ENCODE data around the gene OTOG. TPM values are rescaled to one million over a fixed set of nuclear protein-coding genes. Genes with fewer than 3 reads are reported as not detected.

OTOG gene, protein sequence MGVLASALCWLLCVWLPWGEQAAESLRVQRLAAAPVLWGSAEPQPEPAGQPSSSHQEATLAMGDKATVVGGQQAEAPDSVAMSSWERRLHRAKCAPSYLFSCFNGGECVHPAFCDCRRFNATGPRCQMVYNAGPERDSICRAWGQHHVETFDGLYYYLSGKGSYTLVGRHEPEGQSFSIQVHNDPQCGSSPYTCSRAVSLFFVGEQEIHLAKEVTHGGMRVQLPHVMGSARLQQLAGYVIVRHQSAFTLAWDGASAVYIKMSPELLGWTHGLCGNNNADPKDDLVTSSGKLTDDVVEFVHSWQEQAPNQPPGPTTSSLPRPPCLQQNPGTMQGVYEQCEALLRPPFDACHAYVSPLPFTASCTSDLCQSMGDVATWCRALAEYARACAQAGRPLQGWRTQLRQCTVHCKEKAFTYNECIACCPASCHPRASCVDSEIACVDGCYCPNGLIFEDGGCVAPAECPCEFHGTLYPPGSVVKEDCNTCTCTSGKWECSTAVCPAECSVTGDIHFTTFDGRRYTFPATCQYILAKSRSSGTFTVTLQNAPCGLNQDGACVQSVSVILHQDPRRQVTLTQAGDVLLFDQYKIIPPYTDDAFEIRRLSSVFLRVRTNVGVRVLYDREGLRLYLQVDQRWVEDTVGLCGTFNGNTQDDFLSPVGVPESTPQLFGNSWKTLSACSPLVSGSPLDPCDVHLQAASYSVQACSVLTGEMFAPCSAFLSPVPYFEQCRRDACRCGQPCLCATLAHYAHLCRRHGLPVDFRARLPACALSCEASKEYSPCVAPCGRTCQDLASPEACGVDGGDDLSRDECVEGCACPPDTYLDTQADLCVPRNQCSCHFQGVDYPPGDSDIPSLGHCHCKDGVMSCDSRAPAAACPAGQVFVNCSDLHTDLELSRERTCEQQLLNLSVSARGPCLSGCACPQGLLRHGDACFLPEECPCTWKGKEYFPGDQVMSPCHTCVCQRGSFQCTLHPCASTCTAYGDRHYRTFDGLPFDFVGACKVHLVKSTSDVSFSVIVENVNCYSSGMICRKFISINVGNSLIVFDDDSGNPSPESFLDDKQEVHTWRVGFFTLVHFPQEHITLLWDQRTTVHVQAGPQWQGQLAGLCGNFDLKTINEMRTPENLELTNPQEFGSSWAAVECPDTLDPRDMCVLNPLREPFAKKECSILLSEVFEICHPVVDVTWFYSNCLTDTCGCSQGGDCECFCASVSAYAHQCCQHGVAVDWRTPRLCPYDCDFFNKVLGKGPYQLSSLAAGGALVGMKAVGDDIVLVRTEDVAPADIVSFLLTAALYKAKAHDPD (N-terminal part only)
- total RNA-seq (2014; rRNA removed; shearing (Covaris generic)): not detected in 2 replicates
- not detected in 2 replicates for polyA plus RNA-seq (2016; fragmentation: Nextera tagmentation; extraction: Ambion mirVana)

DNA sequence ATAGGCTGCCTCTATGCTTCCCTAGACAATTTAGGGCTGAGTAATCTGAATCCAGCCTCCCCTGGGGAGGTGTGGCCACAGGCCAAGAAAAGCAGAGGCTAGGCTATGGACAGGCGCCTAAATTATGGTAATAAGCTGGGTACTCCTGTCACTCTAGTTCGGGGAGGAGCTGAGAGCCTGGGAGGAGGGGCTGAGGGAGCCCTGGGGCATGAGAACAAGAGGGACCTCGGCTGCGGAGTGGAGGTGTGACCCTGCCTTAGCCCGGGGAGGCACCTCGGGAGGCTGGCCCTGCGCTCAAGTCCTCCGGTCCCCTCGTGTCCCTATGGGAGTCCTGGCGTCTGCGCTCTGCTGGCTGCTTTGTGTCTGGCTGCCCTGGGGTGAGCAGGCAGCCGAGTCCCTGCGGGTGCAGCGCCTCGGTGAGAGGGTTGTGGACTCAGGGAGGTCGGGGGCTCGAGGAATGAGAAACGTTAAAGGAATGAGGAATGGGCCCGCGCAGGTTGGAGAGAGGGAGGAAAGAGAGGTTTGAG lies at the start of gene OTOG:
Gene OTOG, plus strand, starts transcription at position 209 of the 527 bp plus-strand sequence. Its CDS starts 114 bp downstream, at position 323.
- Histone ChIP-seq H3K79me2 (ENCODE audit: insufficient read depth) (no peaks in the 10 kb centered on the region), H3K27me3 (replicated peaks; ENCODE audit: insufficient read depth) (peaks cover 17% of the 10 kb centered on the region; the same call in 1 of the 2 replicates), H3K4me1 (ENCODE audit: insufficient read depth) (no peaks in the 10 kb centered on the region), H3K9me3 (ENCODE audit: low read depth) (no peaks in the 10 kb centered on the region), H3K36me3 (ENCODE audit: low read depth) (no peaks in the 10 kb centered on the region), H3K27ac (no peak within 1 kb of the TSS), H3K4me3 (no peak within 1 kb of the TSS), H3F3A (ENCODE audit: insufficient read depth) (no peaks in the 10 kb centered on the region), H3K4me2 (ENCODE audit: unreplicated experiment) (no peak within 1 kb of the TSS), H4K20me1 (ENCODE audit: insufficient read depth) (no peaks in the 10 kb centered on the region), H3K9me2 (ENCODE audit: insufficient read depth) (no peaks in the 10 kb centered on the region), H2AFZ (no peak within 1 kb of the TSS), H3K9ac (no peak within 1 kb of the TSS)
- 2% methylated on average over 9 to 20 of the region's 20 CpGs for WGBS, 2 experiments (ENCODE audit: low coverage in 1 of 2, low lambda C conversion rate in 2 of 2, missing lambda C conversion rate in 2 of 2)
- no peak for TF ChIP-seq EZH2phosphoT487 (IDR thresholded peaks at IDR 0.05; ENCODE audit: insufficient read depth, low read depth)
- TF ChIP-seq EZH2 (IDR thresholded peaks at IDR 0.05; ENCODE audit: insufficient read depth, poor library complexity, severe bottlenecking): no peak
- DNase-seq: no peak
- in situ Hi-C loops (cut with MboI): no loop called here

GRCh38 chr11:17498058-17498457 lies 49.0 kb upstream of the OTOG start:
- Histone ChIP-seq H3K9ac (no peak overlapping the region), H3F3A (ENCODE audit: insufficient read depth) (no peaks in the 10 kb centered on the region), H3K79me2 (ENCODE audit: insufficient read depth) (no peaks in the 10 kb centered on the region), H3K4me3 (no peak overlapping the region), H3K27me3 (replicated peaks; ENCODE audit: insufficient read depth) (peaks cover 3% of the 10 kb centered on the region; the same call in 1 of the 2 replicates), H2AFZ (no peak overlapping the region), H3K9me2 (ENCODE audit: insufficient read depth) (no peaks in the 10 kb centered on the region), H3K27ac (no peak overlapping the region), H3K36me3 (ENCODE audit: low read depth) (no peaks in the 10 kb centered on the region), H3K9me3 (ENCODE audit: low read depth) (no peaks in the 10 kb centered on the region), H4K20me1 (ENCODE audit: insufficient read depth) (no peaks in the 10 kb centered on the region), H3K4me1 (ENCODE audit: insufficient read depth) (no peaks in the 10 kb centered on the region), H3K4me2 (ENCODE audit: unreplicated experiment) (no peak overlapping the region)
- TF ChIP-seq EZH2phosphoT487 (IDR thresholded peaks at IDR 0.05; ENCODE audit: insufficient read depth, low read depth) (no peak), EZH2 (IDR thresholded peaks at IDR 0.05; ENCODE audit: insufficient read depth, poor library complexity, severe bottlenecking) (no peak)
- DNase-seq: no peak
- WGBS, 2 experiments (ENCODE audit: low coverage in 1 of 2, low lambda C conversion rate in 2 of 2, missing lambda C conversion rate in 2 of 2): 32% methylated on average over 4 of the region's 4 CpGs
- in situ Hi-C loops (cut with MboI): no loop called here

- WGBS, 2 experiments (ENCODE audit: low coverage in 1 of 2, low lambda C conversion rate in 2 of 2, missing lambda C conversion rate in 2 of 2): 53 to 55% methylated on average over 5 of the region's 5 CpGs
- no peaks in the 10 kb centered on the region for H3K36me3 ChIP-seq (ENCODE audit: low read depth)
- no peak for TF ChIP-seq EZH2 (IDR thresholded peaks at IDR 0.05; ENCODE audit: insufficient read depth, poor library complexity, severe bottlenecking)
- TF ChIP-seq EZH2phosphoT487 (IDR thresholded peaks at IDR 0.05; ENCODE audit: insufficient read depth, low read depth): no peak
- H4K20me1 ChIP-seq (ENCODE audit: insufficient read depth): no peaks in the 10 kb centered on the region
- no peaks in the 10 kb centered on the region for H3K79me2 ChIP-seq (ENCODE audit: insufficient read depth)
- no peak overlapping the region for H3K4me2 ChIP-seq (ENCODE audit: unreplicated experiment)
- H3K9ac ChIP-seq: no peak overlapping the region
- no peak overlapping the region for H2AFZ ChIP-seq
- no peaks in the 10 kb centered on the region for H3F3A ChIP-seq (ENCODE audit: insufficient read depth)
- H3K27me3 ChIP-seq (replicated peaks; ENCODE audit: insufficient read depth): peaks cover 3% of the 10 kb centered on the region; the same call in 1 of the 2 replicates
- no peaks in the 10 kb centered on the region for H3K4me1 ChIP-seq (ENCODE audit: insufficient read depth)
- no peak overlapping the region for H3K4me3 ChIP-seq
- peak; percentile 38 for DNase-seq
- H3K9me3 ChIP-seq (ENCODE audit: low read depth): no peaks in the 10 kb centered on the region
- H3K27ac ChIP-seq: no peak overlapping the region
- H3K9me2 ChIP-seq (ENCODE audit: insufficient read depth): no peaks in the 10 kb centered on the region
- in situ Hi-C loops (cut with MboI): no loop called here
Observed at GRCh38 chr11:17498475-17498874, 48.6 kb upstream of the OTOG start.

Data from GM23248 (cell line).